GM19238 (cell line): Measurements from ENCODE around the gene R3HDM1.
"Not testable (repeated sequence)": the region's sequence is repeated elsewhere in the genome, so short reads cannot be mapped to it uniquely, and the experiment has no call there.

ENCODE experiments used
- DNase-seq: peaks from one replicate; pipeline ENCODE4 v3.0.0; 2011; ENCODE audit warnings: low spot score; ENCODE audit not compliant: insufficient read length

R3HDM1 gene

DNA sequence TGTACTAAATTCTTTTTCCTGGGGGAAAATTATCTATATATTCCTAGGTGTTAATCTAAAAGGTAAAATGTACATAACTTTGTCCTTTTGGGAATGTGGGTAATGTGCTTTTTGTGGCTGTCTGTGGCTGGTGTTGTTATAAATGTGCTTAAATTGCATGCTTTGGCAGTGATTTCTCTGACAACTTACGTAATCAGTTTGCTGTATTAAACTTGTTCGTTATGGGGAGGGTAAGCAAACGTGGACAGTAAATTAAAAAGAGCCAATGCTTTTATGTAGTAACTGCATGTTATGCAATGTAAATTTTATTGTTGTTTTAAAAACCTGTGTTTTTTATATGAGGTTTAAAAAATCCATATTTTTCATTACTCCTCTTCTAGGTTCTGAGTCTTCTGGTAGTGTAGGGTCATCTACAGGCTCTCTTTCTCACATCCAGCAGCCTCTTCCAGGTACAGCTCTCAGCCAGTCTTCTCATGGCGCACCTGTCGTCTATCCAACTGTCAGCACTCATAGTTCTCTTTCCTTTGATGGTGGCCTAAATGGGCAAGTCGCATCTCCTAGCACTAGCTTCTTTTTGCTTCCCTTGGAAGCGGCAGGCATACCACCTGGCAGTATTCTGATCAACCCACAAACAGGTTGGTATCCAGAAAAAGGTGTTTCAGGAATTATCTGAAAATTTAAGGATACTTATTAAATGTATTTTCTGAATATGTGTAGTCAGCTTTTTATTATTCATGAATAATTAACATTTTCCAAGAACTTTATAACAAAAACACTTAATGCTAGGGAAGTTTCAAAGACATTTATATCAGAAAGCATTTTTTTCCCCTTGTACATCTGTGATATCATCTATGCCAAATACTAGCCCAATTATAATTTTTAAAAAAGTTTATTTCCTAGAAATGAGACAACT is 110.1 kb downstream of the R3HDM1 start:
- no peak for DNase-seq

- DNase-seq, result no peak
Observed at GRCh38 chr2:135647836-135648579, 116.7 kb downstream of the R3HDM1 start.

GRCh38 chr2:135650721-135651120 is 119.4 kb downstream of the R3HDM1 start:
- no peak for DNase-seq

DNA sequence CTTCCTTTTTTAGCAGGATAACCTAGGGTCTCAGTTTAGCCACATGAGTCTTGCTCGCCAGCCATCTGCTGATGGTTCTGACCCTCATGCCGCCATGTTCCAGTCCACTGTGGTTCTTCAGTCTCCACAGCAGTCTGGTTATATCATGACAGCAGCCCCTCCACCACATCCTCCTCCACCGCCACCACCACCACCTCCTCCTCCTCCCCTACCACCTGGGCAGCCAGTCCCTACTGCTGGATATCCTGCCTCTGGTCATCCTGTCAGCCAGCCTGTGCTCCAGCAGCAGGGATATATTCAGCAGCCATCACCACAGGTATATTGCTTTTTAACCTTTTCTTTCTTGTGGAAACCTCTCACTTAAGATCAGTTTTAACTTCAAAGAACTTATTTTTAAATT is 120.4 kb downstream of the R3HDM1 start:
- DNase-seq, result no peak

DNA sequence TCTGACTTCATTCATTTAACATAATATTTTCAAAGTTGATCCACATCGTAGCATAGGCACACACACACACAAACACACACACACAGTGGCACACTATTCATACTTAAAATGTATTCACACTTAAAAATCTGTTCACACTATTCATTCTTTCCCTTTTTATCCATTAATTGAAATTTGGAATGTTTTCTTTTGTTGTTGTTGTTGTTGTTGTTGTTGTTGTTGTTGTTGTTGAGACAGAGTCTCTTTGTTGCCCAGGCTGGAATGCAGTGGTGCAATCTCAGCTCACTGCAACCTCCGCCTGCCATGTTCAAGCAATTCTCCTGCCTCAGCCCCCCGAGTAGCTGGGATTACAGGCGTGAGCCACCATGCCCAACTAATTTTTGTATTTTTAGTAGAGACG is 123.0 kb downstream of the R3HDM1 start:
- not testable (repeated sequence) for DNase-seq

DNA sequence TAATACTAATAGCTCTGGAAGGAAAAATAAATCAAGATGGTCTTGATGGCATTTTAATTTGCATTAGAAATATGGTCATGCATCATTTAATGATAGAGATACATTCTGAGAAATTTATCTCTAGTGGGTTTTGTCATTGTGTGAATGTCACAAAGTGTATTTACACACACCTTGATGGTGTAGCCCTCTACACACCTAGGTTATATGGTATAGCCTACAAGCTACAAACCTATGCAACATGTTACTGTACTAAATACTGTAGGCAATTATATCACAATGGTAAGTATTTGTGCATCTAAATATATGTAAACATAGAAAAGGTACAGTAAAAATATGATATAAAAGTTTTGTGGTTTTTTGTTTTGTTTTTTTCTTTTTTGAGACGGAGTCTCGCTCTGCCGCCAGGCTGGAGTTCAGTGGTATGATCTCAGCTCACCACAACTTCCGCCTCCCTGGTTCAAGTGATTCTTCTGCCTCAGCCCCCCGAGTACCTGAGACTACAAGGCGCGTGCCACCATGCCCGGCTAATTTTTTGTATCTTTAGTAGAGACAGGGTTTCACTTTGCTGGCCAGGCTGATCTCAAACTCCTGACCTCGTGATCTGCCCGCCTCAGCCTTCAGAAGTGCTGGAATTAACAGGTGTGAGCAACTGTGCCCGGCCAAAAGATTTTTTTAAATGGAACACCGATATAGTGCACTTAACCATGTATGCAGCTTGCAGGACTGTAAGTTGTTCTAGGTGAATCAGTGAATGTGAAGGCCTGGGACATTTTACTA is 126.7 kb downstream of the R3HDM1 start:
- DNase-seq, result no peak

DNA sequence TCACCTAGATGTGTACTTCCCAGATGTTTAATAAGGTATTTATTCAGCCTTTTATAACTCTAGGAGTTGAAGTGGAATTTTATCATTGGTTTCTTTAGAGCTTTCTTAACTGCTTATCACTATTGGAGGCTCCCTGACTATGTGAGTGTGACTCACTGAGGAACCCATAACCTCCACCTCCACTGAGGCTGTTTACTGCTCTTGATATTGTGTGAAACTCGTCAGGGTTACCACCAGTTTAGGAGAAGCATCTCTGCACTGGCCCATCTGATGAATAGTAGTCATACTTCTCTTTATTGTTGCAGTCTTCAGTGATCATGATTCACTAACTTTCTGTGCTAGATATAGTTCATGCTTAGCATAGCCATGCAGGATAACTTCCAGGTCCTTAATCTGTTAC is 130.8 kb downstream of the R3HDM1 start:
- DNase-seq, result no peak

GRCh38 chr2:135663148-135663700 is 131.9 kb downstream of the R3HDM1 start:
- no peak for DNase-seq

DNA sequence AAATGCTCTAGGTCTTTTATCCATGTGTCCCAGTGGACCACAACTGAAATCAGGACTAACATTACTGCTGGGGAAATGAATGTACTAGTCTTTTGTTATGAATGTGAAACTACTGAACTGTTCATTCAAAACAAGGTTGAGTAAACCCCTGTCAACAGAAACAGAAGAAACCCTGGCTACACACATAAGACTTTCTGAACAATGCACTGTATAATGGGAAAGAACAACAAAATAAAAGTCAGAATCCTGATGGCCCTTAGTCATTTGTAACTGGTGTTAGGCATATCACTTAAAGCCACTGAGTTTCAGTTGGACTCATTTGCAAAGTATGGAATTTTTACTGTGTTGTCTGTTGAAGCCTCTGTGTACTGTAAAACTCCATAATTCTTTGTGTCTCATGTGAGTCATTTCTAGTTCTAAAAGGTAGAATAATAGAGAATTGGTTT is 133.4 kb downstream of the R3HDM1 start:
- DNase-seq, result peak; percentile 4

GRCh38 chr2:135667045-135667444 is 135.8 kb downstream of the R3HDM1 start:
- no peak for DNase-seq

GRCh38 chr2:135674453-135674852 is 143.2 kb downstream of the R3HDM1 start:
- DNase-seq, result no peak

- DNase-seq, result no peak
Observed at GRCh38 chr2:135676031-135676430, 144.7 kb downstream of the R3HDM1 start.

- no peak for DNase-seq
Observed at GRCh38 chr2:135679125-135679524, 147.8 kb downstream of the R3HDM1 start.

GRCh38 chr2:135685361-135685760 is 154.1 kb downstream of the R3HDM1 start:
- DNase-seq, result no peak

- no peak for DNase-seq
Observed at GRCh38 chr2:135688978-135689377, 157.7 kb downstream of the R3HDM1 start.

GRCh38 chr2:135689679-135690078 is 158.4 kb downstream of the R3HDM1 start:
- DNase-seq, result no peak

- DNase-seq, result no peak
Observed at GRCh38 chr2:135694711-135695110, 163.4 kb downstream of the R3HDM1 start.

GRCh38 chr2:135698838-135699237 is 167.6 kb downstream of the R3HDM1 start:
- DNase-seq, result no peak

- DNase-seq, result no peak
Observed at GRCh38 chr2:135701442-135701841, 170.2 kb downstream of the R3HDM1 start.

DNA sequence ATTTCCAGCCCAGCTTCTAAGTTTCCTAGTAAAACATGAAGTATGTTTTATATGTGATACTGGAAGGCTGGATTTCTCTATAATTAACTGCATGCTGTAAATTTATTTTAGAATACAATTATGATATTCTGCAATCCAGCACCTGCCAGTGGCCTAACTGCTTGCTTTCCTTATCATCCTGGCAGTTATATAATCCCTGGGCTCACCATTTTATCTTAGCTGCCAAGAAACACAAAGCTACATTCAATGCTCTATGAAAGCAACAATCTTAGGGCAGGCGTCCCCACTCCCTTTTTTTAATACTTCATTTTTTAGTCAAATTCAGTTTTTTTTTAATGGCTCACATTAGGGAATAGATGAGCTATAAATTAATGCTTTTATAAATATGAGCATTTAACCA is 172.0 kb downstream of the R3HDM1 start:
- DNase-seq, result no peak

DNA sequence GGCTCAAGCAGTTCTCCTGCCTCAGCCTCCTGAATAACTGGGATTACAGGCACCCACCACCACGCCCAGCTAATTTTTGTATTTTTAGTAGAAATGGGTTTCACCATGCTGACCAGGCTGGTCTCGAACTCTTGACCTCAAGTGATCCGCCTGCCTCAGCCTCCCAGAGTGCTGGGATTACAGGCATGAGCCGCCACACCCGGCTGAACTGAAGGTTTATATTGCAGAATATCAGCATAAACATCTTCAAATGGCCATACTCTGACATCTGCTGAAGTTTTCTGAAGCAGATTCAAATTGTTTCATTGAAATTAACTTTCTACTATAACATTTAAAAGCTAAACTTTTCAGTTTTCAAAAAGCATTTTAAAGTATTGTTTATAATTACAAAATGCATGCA is 172.8 kb downstream of the R3HDM1 start:
- not testable (repeated sequence) for DNase-seq
